BJ (cell line): ENCODE results near the gene CPNE5. TPM values are rescaled to one million over a fixed set of nuclear protein-coding genes. Genes with fewer than 3 reads are reported as not detected.

ENCODE experiments used
- CTCF ChIA-PET: fragments of 350-600 bp; formaldehyde crosslinking; extraction: SDS; loops from one replicate; lab custom pipeline; 2021; ENCODE audit warnings: antibody characterized with exemption, inconsistent platforms; lab: Yijun Ruan, JAX
- POLR2A ChIA-PET: fragments of 300-600 bp; sonication (Branson Sonifier 250); formaldehyde crosslinking; extraction: SDS; loops from one replicate; lab custom pipeline; 2021; ENCODE audit warnings: antibody characterized with exemption; lab: Charles Lee
- DNase-seq: peaks from one replicate; pipeline ENCODE4 v3.0.0-alpha.2; 2011; ENCODE audit warnings: low read depth
- H3K27me3 ChIP-seq: 2 replicates; pipeline ENCODE4 v1.6.0; 2011; ENCODE audit warnings: low read length; ENCODE audit not compliant: control insufficient read depth, insufficient read depth
- H3K36me3 ChIP-seq: 2 replicates; pipeline ENCODE4 v1.5.1; 2011; ENCODE audit warnings: low read length; ENCODE audit not compliant: control insufficient read depth, insufficient read depth
- H3K4me3 ChIP-seq: 2 replicates; pipeline ENCODE4 v1.5.1; 2011; ENCODE audit warnings: low read depth, mild to moderate bottlenecking, control low read depth, low read length
- polyA plus RNA-seq: library from polyadenylated mRNA; depleted of rRNA; stranded (reverse); fragments of >200 nt; gene quantifications from 2 replicates; pipeline ENCODE4 v1.2.3, GENCODE V29; 2011
- TF ChIP-seq, protein P1 (sequence below): IDR thresholded peaks from 2 replicates; pipeline ENCODE4 v1.5.1; 2011; ENCODE audit warnings: low read depth, mild to moderate bottlenecking, control low read depth, inconsistent platforms, low read length, moderate library complexity; ENCODE audit not compliant: insufficient read depth

The CPNE5 gene
- polyA plus RNA-seq, 1 experiment = 0.09 TPM

GRCh38 chr6:36809156-36809555 lies 30.1 kb downstream of the CPNE5 start:
- POLR2A ChIA-PET = no interaction called here
- Histone ChIP-seq H3K4me3 (no peak overlapping the region), H3K27me3 (peaks cover 17% of the 10 kb centered on the region), H3K36me3 (no peaks in the 10 kb centered on the region)
- DNase-seq = no peak
- CTCF ChIA-PET = interaction anchor here (1.0 to 1.2 kb wide), 2 partner anchors 16 to 19 kb away, joined by 4 read pairs; no protein-coding TSS in a partner anchor
- TF ChIP-seq, protein P1, sequence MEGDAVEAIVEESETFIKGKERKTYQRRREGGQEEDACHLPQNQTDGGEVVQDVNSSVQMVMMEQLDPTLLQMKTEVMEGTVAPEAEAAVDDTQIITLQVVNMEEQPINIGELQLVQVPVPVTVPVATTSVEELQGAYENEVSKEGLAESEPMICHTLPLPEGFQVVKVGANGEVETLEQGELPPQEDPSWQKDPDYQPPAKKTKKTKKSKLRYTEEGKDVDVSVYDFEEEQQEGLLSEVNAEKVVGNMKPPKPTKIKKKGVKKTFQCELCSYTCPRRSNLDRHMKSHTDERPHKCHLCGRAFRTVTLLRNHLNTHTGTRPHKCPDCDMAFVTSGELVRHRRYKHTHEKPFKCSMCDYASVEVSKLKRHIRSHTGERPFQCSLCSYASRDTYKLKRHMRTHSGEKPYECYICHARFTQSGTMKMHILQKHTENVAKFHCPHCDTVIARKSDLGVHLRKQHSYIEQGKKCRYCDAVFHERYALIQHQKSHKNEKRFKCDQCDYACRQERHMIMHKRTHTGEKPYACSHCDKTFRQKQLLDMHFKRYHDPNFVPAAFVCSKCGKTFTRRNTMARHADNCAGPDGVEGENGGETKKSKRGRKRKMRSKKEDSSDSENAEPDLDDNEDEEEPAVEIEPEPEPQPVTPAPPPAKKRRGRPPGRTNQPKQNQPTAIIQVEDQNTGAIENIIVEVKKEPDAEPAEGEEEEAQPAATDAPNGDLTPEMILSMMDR = no peak

DNA sequence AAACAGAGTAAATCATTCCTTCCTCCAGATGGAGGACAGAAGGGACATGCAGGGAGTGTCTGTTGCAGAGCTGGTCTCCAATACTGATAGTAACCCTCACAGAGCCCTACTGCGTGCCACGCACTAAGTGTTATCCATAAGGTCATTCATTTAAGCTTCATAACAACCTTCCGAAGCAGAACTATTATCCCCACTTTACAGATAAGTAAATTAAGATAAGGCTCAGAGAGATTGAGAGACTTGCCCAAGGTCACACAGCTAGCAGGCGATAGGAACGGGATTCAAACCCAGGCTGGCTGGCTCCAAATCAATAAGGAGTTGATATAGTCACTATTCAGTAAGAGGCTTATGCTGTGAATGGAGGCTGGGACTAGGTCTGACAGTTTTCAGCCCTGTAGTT lies 30.6 kb downstream of the CPNE5 start:
- H3K36me3 ChIP-seq = no peaks in the 10 kb centered on the region
- no peak for DNase-seq
- TF ChIP-seq, protein P1 = no peak
- POLR2A ChIA-PET = no interaction called here
- H3K4me3 ChIP-seq = no peak overlapping the region
- CTCF ChIA-PET = no interaction called here
- H3K27me3 ChIP-seq = peaks cover 18% of the 10 kb centered on the region

- ChIA-PET POLR2A (no interaction called here), CTCF (no interaction called here)
- Histone ChIP-seq H3K4me3 (no peak overlapping the region), H3K27me3 (peaks cover 20% of the 10 kb centered on the region), H3K36me3 (no peaks in the 10 kb centered on the region)
- no peak for DNase-seq
- TF ChIP-seq, protein P1 = no peak
Measured at GRCh38 chr6:36807750-36808149, 31.5 kb downstream of the CPNE5 start.

- TF ChIP-seq, protein P1 = no peak
- Histone ChIP-seq H3K4me3 (no peak overlapping the region), H3K27me3 (peaks cover 20% of the 10 kb centered on the region), H3K36me3 (no peaks in the 10 kb centered on the region)
- CTCF ChIA-PET = no interaction called here
- POLR2A ChIA-PET = no interaction called here
- DNase-seq = no peak
Measured at GRCh38 chr6:36807143-36807542, 32.1 kb downstream of the CPNE5 start.

GRCh38 chr6:36805917-36806316 lies 33.3 kb downstream of the CPNE5 start:
- Histone ChIP-seq H3K27me3 (peaks cover 20% of the 10 kb centered on the region), H3K4me3 (no peak overlapping the region), H3K36me3 (no peaks in the 10 kb centered on the region)
- POLR2A ChIA-PET = no interaction called here
- TF ChIP-seq, protein P1 = no peak
- DNase-seq = no peak
- CTCF ChIA-PET = no interaction called here
